A549 (cell line): ENCODE measurements around the gene NOP9.

ENCODE experiments used
- BHLHE40 ChIP-seq: IDR thresholded peaks from 2 replicates; pipeline ENCODE4 v1.6.1; 2012; ENCODE audit warnings: low read depth, low read length, inconsistent platforms
- CHD4 ChIP-seq: fragments of 200-600 bp; sonication (generic); IDR thresholded peaks from 2 replicates; pipeline ENCODE4 v1.6.1; 2016; ENCODE audit warnings: antibody characterized with exemption, mild to moderate bottlenecking, borderline replicate concordance
- CTCF ChIP-seq: fragments of >200 bp; sonication (Bioruptor Twin); formaldehyde crosslinking; IDR thresholded peaks from 3 replicates; pipeline ENCODE4 v1.5.1; 2016
- EHMT2 ChIP-seq: fragments of 200-600 bp; sonication (generic); IDR thresholded peaks from 2 replicates; pipeline ENCODE4 v1.6.1; 2016; ENCODE audit warnings: antibody characterized with exemption, low read depth, mild to moderate bottlenecking, moderate library complexity
- EP300 ChIP-seq, 2 experiments: fragments of >200 bp; sonication (Bioruptor Twin); formaldehyde crosslinking; IDR thresholded peaks; 2 replicates in 1 of 2; 3 replicates in 1 of 2; pipeline ENCODE4 v1.6.1; 2016 to 2017
- HDAC2 ChIP-seq: fragments of 200-600 bp; sonication (generic); IDR thresholded peaks from 2 replicates; pipeline ENCODE4 v1.6.1; 2016
- KDM1A ChIP-seq: fragments of 200-600 bp; sonication (generic); IDR thresholded peaks from 2 replicates; pipeline ENCODE4 v1.6.1; 2016; ENCODE audit warnings: low read depth, mild to moderate bottlenecking
- MAX ChIP-seq: IDR thresholded peaks from 2 replicates; pipeline ENCODE4 v1.6.1; 2012
- POLR2A ChIP-seq: IDR thresholded peaks from 2 replicates; pipeline ENCODE4 v1.6.1; 2012; ENCODE audit warnings: mild to moderate bottlenecking, low read length
- RAD21 ChIP-seq, 2 experiments: fragments of >200 bp in 1 of 2; sonication (Bioruptor Twin) in 1 of 2; formaldehyde crosslinking in 1 of 2; IDR thresholded peaks in 1 of 2; conservative IDR thresholded peaks in 1 of 2; 2 replicates in 1 of 2; 3 replicates in 1 of 2; pipeline ENCODE4 v1.6.1; 2012 to 2018; ENCODE audit warnings: inconsistent platforms in 1 of 2
- USF2 ChIP-seq: fragments of 450-650 bp; IDR thresholded peaks from 2 replicates; pipeline ENCODE4 v1.6.1; 2014; ENCODE audit warnings: antibody characterized with exemption

- TF ChIP-seq CTCF (peak; percentile 27; the same call in 1 of the 3 replicates), MAX (no peak), CHD4 (no peak), EHMT2 (no peak), BHLHE40 (no peak), USF2 (no peak), HDAC2 (no peak), EP300 (IDR thresholded peaks at IDR 0.05) (no peak), RAD21 (conservative IDR thresholded peaks at IDR 0.05 in 1 of 2, IDR thresholded peaks at IDR 0.05 in 1 of 2) (no peak), POLR2A (no peak), KDM1A (no peak)
Observed at GRCh38 chr14:24308342-24309124, 8.9 kb downstream of the NOP9 start.
